ENCODE measurements around the gene PLXNA2.

DNA sequence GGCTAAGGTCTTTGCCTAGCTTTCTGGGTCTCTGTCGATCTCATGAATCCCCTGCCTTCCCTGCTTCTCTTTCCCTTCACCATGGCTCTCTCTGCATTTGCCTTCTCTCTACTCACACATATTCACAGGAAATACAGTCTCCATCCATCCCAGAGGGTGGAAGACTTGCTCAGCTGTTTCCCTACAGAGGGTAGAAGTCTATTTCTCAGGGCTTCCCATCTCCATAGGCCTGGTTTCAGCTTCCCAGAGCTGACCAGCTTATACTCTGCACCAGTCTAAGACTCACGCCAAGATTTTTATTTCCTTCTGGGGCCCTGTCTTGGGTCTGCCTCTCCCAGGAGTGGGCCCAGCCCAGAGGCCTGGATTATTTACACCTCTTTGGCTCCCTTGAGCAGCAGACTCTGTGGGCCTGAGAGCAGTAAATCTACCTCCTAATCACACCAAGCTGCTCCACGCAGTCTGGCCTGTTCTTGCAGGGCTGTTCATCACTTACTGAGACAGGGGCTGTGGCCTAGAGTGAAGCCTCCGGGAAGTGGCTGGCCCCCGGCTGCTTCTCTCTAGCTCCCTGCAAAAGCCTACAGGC, 102.5 kb downstream of the PLXNA2 start:
- TF ChIP-seq CSDC2 (CRISPR knock-in tag; IDR thresholded peaks at IDR 0.05) (no peak), ZFP30 (CRISPR knock-in tag; IDR thresholded peaks at IDR 0.05) (no peak), BACH2 (CRISPR knock-in tag; IDR thresholded peaks at IDR 0.05; ENCODE audit: borderline replicate concordance) (no peak), ISL1 (CRISPR knock-in tag; IDR thresholded peaks at IDR 0.05) (no peak), PPARA (CRISPR knock-in tag; IDR thresholded peaks at IDR 0.05; ENCODE audit: borderline replicate concordance) (no peak), ZC3H10 (CRISPR knock-in tag; IDR thresholded peaks at IDR 0.05) (no peak), TOX (CRISPR knock-in tag; IDR thresholded peaks at IDR 0.05; ENCODE audit: borderline replicate concordance) (no peak)
- TF ChIP-seq, protein P1, sequence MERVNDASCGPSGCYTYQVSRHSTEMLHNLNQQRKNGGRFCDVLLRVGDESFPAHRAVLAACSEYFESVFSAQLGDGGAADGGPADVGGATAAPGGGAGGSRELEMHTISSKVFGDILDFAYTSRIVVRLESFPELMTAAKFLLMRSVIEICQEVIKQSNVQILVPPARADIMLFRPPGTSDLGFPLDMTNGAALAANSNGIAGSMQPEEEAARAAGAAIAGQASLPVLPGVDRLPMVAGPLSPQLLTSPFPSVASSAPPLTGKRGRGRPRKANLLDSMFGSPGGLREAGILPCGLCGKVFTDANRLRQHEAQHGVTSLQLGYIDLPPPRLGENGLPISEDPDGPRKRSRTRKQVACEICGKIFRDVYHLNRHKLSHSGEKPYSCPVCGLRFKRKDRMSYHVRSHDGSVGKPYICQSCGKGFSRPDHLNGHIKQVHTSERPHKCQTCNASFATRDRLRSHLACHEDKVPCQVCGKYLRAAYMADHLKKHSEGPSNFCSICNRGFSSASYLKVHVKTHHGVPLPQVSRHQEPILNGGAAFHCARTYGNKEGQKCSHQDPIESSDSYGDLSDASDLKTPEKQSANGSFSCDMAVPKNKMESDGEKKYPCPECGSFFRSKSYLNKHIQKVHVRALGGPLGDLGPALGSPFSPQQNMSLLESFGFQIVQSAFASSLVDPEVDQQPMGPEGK (CRISPR knock-in tag; IDR thresholded peaks at IDR 0.05; ENCODE audit: borderline replicate concordance), result no peak
- TF ChIP-seq, protein P2, sequence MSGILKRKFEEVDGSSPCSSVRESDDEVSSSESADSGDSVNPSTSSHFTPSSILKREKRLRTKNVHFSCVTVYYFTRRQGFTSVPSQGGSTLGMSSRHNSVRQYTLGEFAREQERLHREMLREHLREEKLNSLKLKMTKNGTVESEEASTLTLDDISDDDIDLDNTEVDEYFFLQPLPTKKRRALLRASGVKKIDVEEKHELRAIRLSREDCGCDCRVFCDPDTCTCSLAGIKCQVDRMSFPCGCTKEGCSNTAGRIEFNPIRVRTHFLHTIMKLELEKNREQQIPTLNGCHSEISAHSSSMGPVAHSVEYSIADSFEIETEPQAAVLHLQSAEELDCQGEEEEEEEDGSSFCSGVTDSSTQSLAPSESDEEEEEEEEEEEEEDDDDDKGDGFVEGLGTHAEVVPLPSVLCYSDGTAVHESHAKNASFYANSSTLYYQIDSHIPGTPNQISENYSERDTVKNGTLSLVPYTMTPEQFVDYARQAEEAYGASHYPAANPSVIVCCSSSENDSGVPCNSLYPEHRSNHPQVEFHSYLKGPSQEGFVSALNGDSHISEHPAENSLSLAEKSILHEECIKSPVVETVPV (CRISPR knock-in tag; IDR thresholded peaks at IDR 0.05), result no peak
